HG02571 (cell line): ENCODE measurements around the gene PDE11A.

ENCODE experiments used
- ATAC-seq: cut with Tn5 transposase; IDR thresholded peaks from one replicate; pipeline ENCODE4 v1.9.1; 2021; ENCODE audit warnings: mild to moderate bottlenecking, moderate library complexity; ENCODE audit not compliant: unreplicated experiment

The PDE11A gene

GRCh38 chr2:177676636-177677035 is 395.9 kb downstream of the PDE11A start:
- no peak for ATAC-seq

- ATAC-seq: no peak
Observed at GRCh38 chr2:177675825-177676224, 396.8 kb downstream of the PDE11A start.

- ATAC-seq: no peak
Observed at GRCh38 chr2:177675350-177675821, 397.2 kb downstream of the PDE11A start.

GRCh38 chr2:177673602-177674595 is 398.7 kb downstream of the PDE11A start:
- no peak for ATAC-seq

- ATAC-seq: no peak
Observed at GRCh38 chr2:177671662-177672061, 400.9 kb downstream of the PDE11A start.

- ATAC-seq: no peak
Observed at GRCh38 chr2:177670791-177671535, 401.6 kb downstream of the PDE11A start.

GRCh38 chr2:177669625-177670330 is 402.8 kb downstream of the PDE11A start:
- no peak for ATAC-seq

- no peak for ATAC-seq
Observed at GRCh38 chr2:177669201-177669600, 403.4 kb downstream of the PDE11A start.

GRCh38 chr2:177668617-177669016 is 404.0 kb downstream of the PDE11A start:
- no peak for ATAC-seq

- no peak for ATAC-seq
Observed at GRCh38 chr2:177667626-177668025, 405.0 kb downstream of the PDE11A start.

- ATAC-seq: no peak
Observed at GRCh38 chr2:177666408-177666807, 406.2 kb downstream of the PDE11A start.

- no peak for ATAC-seq
Observed at GRCh38 chr2:177665948-177666347, 406.6 kb downstream of the PDE11A start.

GRCh38 chr2:177665328-177665727 is 407.2 kb downstream of the PDE11A start:
- no peak for ATAC-seq

- ATAC-seq: no peak
Observed at GRCh38 chr2:177662895-177663294, 409.7 kb downstream of the PDE11A start.

GRCh38 chr2:177660742-177661141 is 411.8 kb downstream of the PDE11A start:
- no peak for ATAC-seq

- ATAC-seq: no peak
Observed at GRCh38 chr2:177658309-177658708, 414.3 kb downstream of the PDE11A start.

- no peak for ATAC-seq
Observed at GRCh38 chr2:177651833-177652232, 420.7 kb downstream of the PDE11A start.

GRCh38 chr2:177649568-177650518 is 422.7 kb downstream of the PDE11A start:
- ATAC-seq: no peak

- ATAC-seq: no peak
Observed at GRCh38 chr2:177646791-177647190, 425.8 kb downstream of the PDE11A start.

- no peak for ATAC-seq
Observed at GRCh38 chr2:177646241-177646640, 426.3 kb downstream of the PDE11A start.
